ENCODE results near the gene RPS15. TPM values are rescaled to one million over a fixed set of nuclear protein-coding genes. Genes with fewer than 3 reads are reported as not detected.

Gene RPS15
- total RNA-seq, 4 donors from 2014 or later: 1,291 to 3,466 (median 2,344) TPM

- 90% methylated on average over 8 of the region's 15 CpGs; no CpG with 5 or more reads in 1 of the 2 donors for whole genome bisulfite sequencing, 2 donors (ENCODE audit: low coverage in 1 of 2)
- no peak for TF ChIP-seq POLR2AphosphoS5 (IDR thresholded peaks at IDR 0.05)
- TF ChIP-seq EP300 (IDR thresholded peaks at IDR 0.05): no peak
- no peak for TF ChIP-seq CTCF (IDR thresholded peaks at IDR 0.05)
- no peak for TF ChIP-seq POLR2A (IDR thresholded peaks at IDR 0.05)
- H3K9me3 ChIP-seq: no peaks in the 10 kb centered on the region
- H3K36me3 ChIP-seq: peaks cover 0 to 74% of the 10 kb centered on the region in 2 donors
- peaks cover 0 to 40% (median 24%) of the 10 kb centered on the region in 3 donors for H3K4me1 ChIP-seq
- H3K27ac ChIP-seq: no peak overlapping the region
- no peak for ATAC-seq
- H3K27me3 ChIP-seq: no peaks in the 10 kb centered on the region
- H3K4me3 ChIP-seq: no peak overlapping the region
Measured at GRCh38 chr19:1420590-1420989, 17.6 kb upstream of the RPS15 start.

- Histone ChIP-seq H3K36me3 (peaks cover 0 to 82% of the 10 kb centered on the region in 2 donors), H3K4me1 (peaks cover 0 to 32% (median 16%) of the 10 kb centered on the region in 3 donors), H3K4me3 (no peak overlapping the region), H3K27ac (no peak overlapping the region), H3K27me3 (no peaks in the 10 kb centered on the region), H3K9me3 (no peaks in the 10 kb centered on the region)
- TF ChIP-seq EP300 (IDR thresholded peaks at IDR 0.05) (no peak), POLR2A (IDR thresholded peaks at IDR 0.05) (no peak), POLR2AphosphoS5 (IDR thresholded peaks at IDR 0.05) (no peak), CTCF (IDR thresholded peaks at IDR 0.05) (no peak)
- WGBS, 2 donors (ENCODE audit: low coverage in 1 of 2): 92% methylated on average over 9 of the region's 37 CpGs; no CpG with 5 or more reads in 1 of the 2 donors
- ATAC-seq: no peak
Measured at GRCh38 chr19:1421218-1421957, 16.8 kb upstream of the RPS15 start.

- peaks cover 0 to 27% (median 10%) of the 10 kb centered on the region in 3 donors for H3K4me1 ChIP-seq
- H3K36me3 ChIP-seq: peaks cover 0 to 87% of the 10 kb centered on the region in 2 donors
- no peak overlapping the region for H3K27ac ChIP-seq
- TF ChIP-seq POLR2A (IDR thresholded peaks at IDR 0.05) (no peak), POLR2AphosphoS5 (IDR thresholded peaks at IDR 0.05) (no peak), EP300 (IDR thresholded peaks at IDR 0.05) (no peak)
- H3K27me3 ChIP-seq: no peaks in the 10 kb centered on the region
- WGBS, 2 donors (ENCODE audit: low coverage in 1 of 2): 80% methylated on average over 1 of the region's 22 CpGs; no CpG with 5 or more reads in 1 of the 2 donors
- H3K4me3 ChIP-seq: no peak overlapping the region
- no peak for ATAC-seq
- H3K9me3 ChIP-seq: no peaks in the 10 kb centered on the region
Measured at GRCh38 chr19:1421958-1422305, 16.3 kb upstream of the RPS15 start.

GRCh38 chr19:1422360-1422759 is 15.8 kb upstream of the RPS15 start:
- WGBS, 2 donors (ENCODE audit: low coverage in 1 of 2): 73 to 83% methylated on average over 6 to 13 of the region's 16 CpGs
- TF ChIP-seq POLR2AphosphoS5 (IDR thresholded peaks at IDR 0.05): no peak
- TF ChIP-seq EP300 (IDR thresholded peaks at IDR 0.05): no peak
- no peak for TF ChIP-seq CTCF (IDR thresholded peaks at IDR 0.05)
- TF ChIP-seq POLR2A (IDR thresholded peaks at IDR 0.05): no peak
- peaks cover 0 to 91% of the 10 kb centered on the region in 2 donors for H3K36me3 ChIP-seq
- peak; percentile 26 for ATAC-seq
- no peak overlapping the region for H3K4me3 ChIP-seq
- peaks cover 0 to 22% (median 6%) of the 10 kb centered on the region in 3 donors for H3K4me1 ChIP-seq
- no peaks in the 10 kb centered on the region for H3K9me3 ChIP-seq
- H3K27ac ChIP-seq: no peak overlapping the region
- no peaks in the 10 kb centered on the region for H3K27me3 ChIP-seq

- Histone ChIP-seq H3K27me3 (no peaks in the 10 kb centered on the region), H3K4me1 (peaks cover 0 to 17% (median under 1%) of the 10 kb centered on the region in 3 donors), H3K4me3 (no peak overlapping the region), H3K36me3 (peaks cover 0 to 97% of the 10 kb centered on the region in 2 donors), H3K27ac (no peak overlapping the region), H3K9me3 (no peaks in the 10 kb centered on the region)
- WGBS, 2 donors (ENCODE audit: low coverage in 1 of 2): 78 to 85% methylated on average over 8 to 21 of the region's 24 CpGs
- no peak for TF ChIP-seq EP300 (IDR thresholded peaks at IDR 0.05)
- TF ChIP-seq POLR2AphosphoS5 (IDR thresholded peaks at IDR 0.05): no peak
- TF ChIP-seq CTCF (IDR thresholded peaks at IDR 0.05): no peak
- TF ChIP-seq POLR2A (IDR thresholded peaks at IDR 0.05): no peak
- no peak for ATAC-seq
Measured at GRCh38 chr19:1422943-1423342, 15.3 kb upstream of the RPS15 start.
